HL-60 (cell line): ENCODE results near the gene TP53TG5.

Source experiments
- CTCF ChIP-seq: IDR thresholded peaks from one replicate; pipeline ENCODE4 v1.5.1; 2011; ENCODE audit warnings: low read length, control low read depth, inconsistent platforms; ENCODE audit not compliant: insufficient read depth
- GABPA ChIP-seq: IDR thresholded peaks from 2 replicates; pipeline ENCODE4 v1.6.1; 2012; ENCODE audit warnings: low read depth
- POLR2AphosphoS5 ChIP-seq: IDR thresholded peaks from 2 replicates; pipeline ENCODE4 v1.6.1; 2012; ENCODE audit warnings: low read depth
- TF ChIP-seq, protein P1 (sequence below): IDR thresholded peaks from 2 replicates; pipeline ENCODE4 v1.6.1; 2012; ENCODE audit warnings: low read depth; ENCODE audit not compliant: insufficient replicate concordance

DNA sequence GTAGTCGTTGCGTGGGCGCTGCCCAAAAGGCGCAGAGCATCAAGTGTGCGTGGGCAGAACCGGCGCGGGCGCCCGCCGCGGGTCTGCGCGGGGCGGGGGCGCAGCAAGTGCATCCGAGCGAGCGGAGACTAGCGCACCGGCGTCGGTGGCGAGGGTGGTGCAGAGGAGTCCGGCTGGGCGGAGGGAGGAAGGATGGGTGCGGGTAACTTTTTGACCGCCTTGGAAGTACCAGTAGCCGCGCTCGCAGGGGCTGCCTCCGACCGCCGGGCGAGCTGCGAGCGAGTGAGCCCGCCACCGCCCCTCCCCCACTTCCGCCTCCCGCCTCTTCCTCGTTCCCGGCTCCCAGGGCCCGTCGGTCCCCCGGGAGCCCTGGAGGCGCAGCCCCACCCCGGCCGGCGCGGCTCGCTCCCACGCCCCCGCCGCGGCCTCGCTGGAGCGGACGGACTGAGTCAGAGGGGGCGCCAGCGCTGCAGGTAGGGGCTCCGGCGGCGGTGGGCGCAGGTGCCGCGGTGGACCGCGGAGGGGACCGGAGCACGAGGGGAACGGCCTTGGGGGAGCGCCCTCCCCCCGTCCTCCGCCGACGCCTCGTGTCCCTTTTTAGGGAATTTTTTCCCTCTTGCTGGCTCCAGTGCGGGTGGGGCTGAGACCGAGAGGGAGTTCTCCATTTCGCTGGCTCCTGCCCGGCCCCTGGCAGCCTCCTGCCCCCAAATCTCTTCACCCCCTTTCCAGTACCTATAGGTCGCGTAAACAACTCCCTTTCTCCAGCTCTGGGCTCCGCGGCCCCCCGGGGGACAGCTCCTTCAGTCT, 28.3 kb upstream of the TP53TG5 start:
- TF ChIP-seq CTCF (no peak), POLR2AphosphoS5 (no peak), GABPA (no peak)
- TF ChIP-seq, protein P1, sequence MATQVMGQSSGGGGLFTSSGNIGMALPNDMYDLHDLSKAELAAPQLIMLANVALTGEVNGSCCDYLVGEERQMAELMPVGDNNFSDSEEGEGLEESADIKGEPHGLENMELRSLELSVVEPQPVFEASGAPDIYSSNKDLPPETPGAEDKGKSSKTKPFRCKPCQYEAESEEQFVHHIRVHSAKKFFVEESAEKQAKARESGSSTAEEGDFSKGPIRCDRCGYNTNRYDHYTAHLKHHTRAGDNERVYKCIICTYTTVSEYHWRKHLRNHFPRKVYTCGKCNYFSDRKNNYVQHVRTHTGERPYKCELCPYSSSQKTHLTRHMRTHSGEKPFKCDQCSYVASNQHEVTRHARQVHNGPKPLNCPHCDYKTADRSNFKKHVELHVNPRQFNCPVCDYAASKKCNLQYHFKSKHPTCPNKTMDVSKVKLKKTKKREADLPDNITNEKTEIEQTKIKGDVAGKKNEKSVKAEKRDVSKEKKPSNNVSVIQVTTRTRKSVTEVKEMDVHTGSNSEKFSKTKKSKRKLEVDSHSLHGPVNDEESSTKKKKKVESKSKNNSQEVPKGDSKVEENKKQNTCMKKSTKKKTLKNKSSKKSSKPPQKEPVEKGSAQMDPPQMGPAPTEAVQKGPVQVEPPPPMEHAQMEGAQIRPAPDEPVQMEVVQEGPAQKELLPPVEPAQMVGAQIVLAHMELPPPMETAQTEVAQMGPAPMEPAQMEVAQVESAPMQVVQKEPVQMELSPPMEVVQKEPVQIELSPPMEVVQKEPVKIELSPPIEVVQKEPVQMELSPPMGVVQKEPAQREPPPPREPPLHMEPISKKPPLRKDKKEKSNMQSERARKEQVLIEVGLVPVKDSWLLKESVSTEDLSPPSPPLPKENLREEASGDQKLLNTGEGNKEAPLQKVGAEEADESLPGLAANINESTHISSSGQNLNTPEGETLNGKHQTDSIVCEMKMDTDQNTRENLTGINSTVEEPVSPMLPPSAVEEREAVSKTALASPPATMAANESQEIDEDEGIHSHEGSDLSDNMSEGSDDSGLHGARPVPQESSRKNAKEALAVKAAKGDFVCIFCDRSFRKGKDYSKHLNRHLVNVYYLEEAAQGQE = peak; percentile 55
